ENCODE data around the gene MICA. TPM values are rescaled to one million over a fixed set of nuclear protein-coding genes. Genes with fewer than 3 reads are reported as not detected.

MICA gene
- 28.8 and 32.7 TPM in 2 replicates for polyA plus RNA-seq (2012; rRNA removed)
- polyA plus RNA-seq (2012; cell fraction: cytosol; rRNA removed) = 21.3 and 23.5 TPM in 2 replicates
- 49.4 and 51.3 TPM in 2 replicates for polyA plus RNA-seq (2012; cell fraction: nucleus; rRNA removed)

DNA sequence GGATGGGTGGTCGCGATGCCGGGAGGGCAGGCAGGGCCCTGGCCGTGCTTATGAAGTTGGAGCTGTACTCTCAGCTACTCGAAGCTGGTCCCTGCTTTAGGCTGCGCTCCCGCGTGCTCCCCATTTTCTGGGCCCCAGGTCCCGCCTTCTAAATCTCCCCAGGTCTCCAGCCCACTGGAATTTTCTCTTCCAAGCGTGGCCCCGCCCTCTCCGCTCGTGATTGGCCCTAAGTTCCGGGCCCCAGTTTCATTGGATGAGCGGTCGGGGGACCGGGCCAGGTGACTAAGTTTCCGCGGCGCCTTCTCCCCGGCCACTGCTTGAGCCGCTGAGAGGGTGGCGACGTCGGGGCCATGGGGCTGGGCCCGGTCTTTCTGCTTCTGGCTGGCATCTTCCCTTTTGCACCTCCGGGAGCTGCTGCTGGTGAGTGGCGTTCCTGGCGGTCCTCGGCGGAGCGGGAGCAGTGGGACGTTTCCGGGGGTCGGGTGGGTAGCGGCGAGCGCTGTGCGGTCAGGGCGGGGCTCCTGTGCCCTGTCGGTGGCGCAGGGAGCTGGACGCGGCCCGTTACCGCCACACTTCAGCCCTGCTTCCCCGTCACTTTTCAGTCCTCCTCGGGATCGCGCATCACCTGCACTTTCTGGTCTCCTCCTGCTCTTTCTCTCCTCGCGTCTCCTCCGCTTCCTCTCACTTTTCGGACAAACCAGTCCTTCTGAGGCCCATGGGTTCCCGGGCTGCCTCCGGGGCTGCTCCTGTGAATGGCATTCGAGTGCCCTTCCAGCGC lies at the start of gene MICA:
MICA (plus strand) TSS at position 313 of the 778 bp plus-strand sequence; CDS start at position 351, 38 bp downstream.
- ChIA-PET POLR2A (no interaction called here), CTCF (interaction anchor here (1.2 to 1.4 kb wide), 3 partner anchors 9 to 39 kb away, joined by 3 to 6 read pairs (median 5); no protein-coding TSS in a partner anchor)
- peaks cover 0 to 19% of the 10 kb centered on the region in 2 experiments; a peak in 2 of 4 replicates for H3K4me1 ChIP-seq (ENCODE audit: control insufficient read depth in 1 of 2, insufficient read depth in 2 of 2, low read depth in 1 of 2, low read length in 1 of 2)
- H3K4me3 ChIP-seq (ENCODE audit: low read depth in 2 of 2, low read length in 1 of 2) = peak within 1 kb of the TSS; percentile 53 to 79
- no peak for TF ChIP-seq TEAD4 (IDR thresholded peaks at IDR 0.05; ENCODE audit: borderline replicate concordance, insufficient read depth)
- peak; percentile 56; the same call in 1 of the 2 replicates for TF ChIP-seq TAF1 (IDR thresholded peaks at IDR 0.05; ENCODE audit: borderline replicate concordance, low read depth, low read length)
- TF ChIP-seq USF2 (IDR thresholded peaks at IDR 0.05; ENCODE audit: borderline replicate concordance, low read depth, low read length) = no peak
- peak; percentile 24; the same call in 1 of the 2 replicates for TF ChIP-seq FOSL2 (IDR thresholded peaks at IDR 0.05; ENCODE audit: borderline replicate concordance, low read depth)
- no peak for TF ChIP-seq JUND (IDR thresholded peaks at IDR 0.05)
- peak; percentile 69 for TF ChIP-seq POLR2AphosphoS5 (IDR thresholded peaks at IDR 0.05; ENCODE audit: low read depth, low read length)
- TF ChIP-seq PBX3 (IDR thresholded peaks at IDR 0.05) = no peak
- TF ChIP-seq USF1 (IDR thresholded peaks at IDR 0.05; ENCODE audit: borderline replicate concordance, low read depth) = peak; percentile 75
- TF ChIP-seq MAX (IDR thresholded peaks at IDR 0.05; ENCODE audit: low read depth) = peak; percentile 59
- TF ChIP-seq YY1 (IDR thresholded peaks at IDR 0.05; ENCODE audit: low read depth) = 0 out of 2 replicates have a peak, but pooled peaks have one; percentile 7
- no peak for TF ChIP-seq REST (IDR thresholded peaks at IDR 0.05; ENCODE audit: low read depth, low read length)
- no peak for TF ChIP-seq FOXM1 (IDR thresholded peaks at IDR 0.05; ENCODE audit: low read depth)
- peak within 1 kb of the TSS; percentile 97 for H3K4me2 ChIP-seq
- peaks cover 48% of the 10 kb centered on the region for H3F3A ChIP-seq (replicated peaks; ENCODE audit: insufficient read depth)
- WGBS (ENCODE audit: low lambda C conversion rate) = 2% methylated on average over 32 of the region's 58 CpGs
- H3K9me3 ChIP-seq = no peaks in the 10 kb centered on the region
- H4K20me1 ChIP-seq (ENCODE audit: insufficient read depth) = peaks cover 55% of the 10 kb centered on the region
- no peaks in the 10 kb centered on the region for H3K27me3 ChIP-seq (ENCODE audit: insufficient read depth)
- DNase-seq = peak; percentile 62
- peaks cover 70% of the 10 kb centered on the region for H3K79me2 ChIP-seq (ENCODE audit: insufficient read depth)
- H3K27ac ChIP-seq (ENCODE audit: low read depth in 2 of 2, low read length in 1 of 2) = peak within 1 kb of the TSS in 1 of 2 experiments; percentile 91; a peak in 2 of 4 replicates
- peaks cover 0 to 7% of the 10 kb centered on the region in 2 experiments for H3K36me3 ChIP-seq (replicated peaks in 1 of 2; ENCODE audit: control insufficient read depth in 1 of 2, insufficient read depth in 2 of 2, low read length in 1 of 2)
- H3K9ac ChIP-seq = peak within 1 kb of the TSS; percentile 72
- H3K9me2 ChIP-seq = no peaks in the 10 kb centered on the region
- H2AFZ ChIP-seq (ENCODE audit: low read depth) = no peak within 1 kb of the TSS
